CD14-positive monocyte (primary cell): ENCODE results near the gene MEI1. TPM values are rescaled to one million over a fixed set of nuclear protein-coding genes. Genes with fewer than 3 reads are reported as not detected.
A peak's percentile ranks its signal among the peaks of the same experiment; 100 is the strongest.

ENCODE experiments used
- DNase-seq, 3 donors: peaks; one replicate each; pipeline ENCODE4 v3.0.0-alpha.2; 2011 to 2022
- H2AFZ ChIP-seq: 2 replicates; pipeline ENCODE4 v1.6.0; 2012; ENCODE audit warnings: mild to moderate bottlenecking, low read depth, low read length, inconsistent platforms; ENCODE audit not compliant: insufficient read depth, poor library complexity, severe bottlenecking
- H3K27ac ChIP-seq, 2 donors: 1 replicate in 1 of 2; 2 replicates in 1 of 2; pipeline ENCODE4 v1.5.1; 2012 to 2013; ENCODE audit warnings: low read length in 2 of 2, control low read depth in 1 of 2, inconsistent platforms in 1 of 2, low read depth in 1 of 2, mild to moderate bottlenecking in 1 of 2
- H3K27me3 ChIP-seq, 2 donors: one replicate each; pipeline versions ENCODE4 v1.6.0 to v1.6.1; 2011 to 2013; ENCODE audit warnings: low read length in 2 of 2; ENCODE audit not compliant: control insufficient read depth in 2 of 2, insufficient read depth in 2 of 2
- H3K36me3 ChIP-seq, 2 donors: replicated peaks in 1 of 2; 1 replicate in 1 of 2; 2 replicates in 1 of 2; pipeline versions ENCODE4 v1.5.1 to v1.6.1; 2012 to 2013; ENCODE audit warnings: low read length in 2 of 2, control low read depth in 1 of 2, inconsistent platforms in 1 of 2, mild to moderate bottlenecking in 1 of 2; ENCODE audit not compliant: insufficient read depth in 2 of 2, control insufficient read depth in 1 of 2
- H3K4me1 ChIP-seq, 2 donors: 1 replicate in 1 of 2; 2 replicates in 1 of 2; pipeline versions ENCODE4 v1.5.1 to v1.6.1; 2012 to 2013; ENCODE audit warnings: low read length in 2 of 2, control low read depth in 1 of 2, inconsistent platforms in 1 of 2, mild to moderate bottlenecking in 1 of 2, moderate library complexity in 1 of 2; ENCODE audit not compliant: insufficient read depth in 2 of 2, control insufficient read depth in 1 of 2
- H3K4me2 ChIP-seq: replicated peaks from 2 replicates; pipeline ENCODE3; 2012; ENCODE audit warnings: low read length, moderate library complexity, mild to moderate bottlenecking; ENCODE audit not compliant: poor library complexity, severe bottlenecking; ENCODE audit errors: extremely low read depth
- H3K4me3 ChIP-seq, 3 experiments: fragments of 200-600 bp in 1 of 3; sonication (generic) in 1 of 3; replicated peaks in 1 of 3; 1 replicate in 2 of 3; 2 replicates in 1 of 3; pipeline ENCODE4 v1.5.1; 2011 to 2013; ENCODE audit warnings: low read length in 3 of 3, mild to moderate bottlenecking in 3 of 3, control low read depth in 2 of 3, low read depth in 2 of 3, inconsistent platforms in 1 of 3, moderate library complexity in 1 of 3
- H3K79me2 ChIP-seq: 2 replicates; pipeline ENCODE4 v1.6.0; 2012; ENCODE audit warnings: mild to moderate bottlenecking, control low read depth, inconsistent platforms, low read length, moderate library complexity; ENCODE audit not compliant: insufficient read depth
- H3K9ac ChIP-seq: 2 replicates; pipeline ENCODE4 v1.6.0; 2017; ENCODE audit warnings: low read length, mild to moderate bottlenecking; ENCODE audit not compliant: insufficient read depth, poor library complexity, severe bottlenecking
- H3K9me3 ChIP-seq, 2 donors: replicated peaks in 1 of 2; 1 replicate in 1 of 2; 2 replicates in 1 of 2; pipeline versions ENCODE4 v1.5.1 to v1.6.1; 2012 to 2013; ENCODE audit warnings: low read length in 2 of 2, control low read depth in 1 of 2; ENCODE audit not compliant: control insufficient read depth in 1 of 2, insufficient read depth in 1 of 2
- H4K20me1 ChIP-seq: 2 replicates; pipeline ENCODE4 v1.6.0; 2012; ENCODE audit warnings: mild to moderate bottlenecking, low read length, control low read depth, moderate library complexity; ENCODE audit not compliant: insufficient read depth
- H3K27ac Mint-ChIP-seq, 7 donors: one replicate each; pipeline ENCODE4 v1.8.0; 2020; ENCODE audit warnings: mild to moderate bottlenecking in 7 of 7, mixed read lengths in 7 of 7, moderate library complexity in 6 of 7, inconsistent platforms in 2 of 7
- H3K27me3 Mint-ChIP-seq, 3 donors: one replicate each; pipeline ENCODE4 v1.8.0; 2021 to 2022; ENCODE audit warnings: low read depth in 3 of 3, mild to moderate bottlenecking in 3 of 3, mixed read lengths in 3 of 3, moderate library complexity in 3 of 3, inconsistent platforms in 1 of 3
- H3K36me3 Mint-ChIP-seq, 2 donors: one replicate each; pipeline ENCODE4 v1.8.0; 2020; ENCODE audit warnings: mixed read lengths in 2 of 2, inconsistent platforms in 1 of 2, mild to moderate bottlenecking in 1 of 2
- H3K4me1 Mint-ChIP-seq: one replicate; pipeline ENCODE4 v1.8.0; 2020; ENCODE audit warnings: mild to moderate bottlenecking, mixed read lengths
- H3K4me3 Mint-ChIP-seq, 2 donors: one replicate each; pipeline ENCODE4 v1.8.0; 2020; ENCODE audit warnings: mild to moderate bottlenecking in 2 of 2, mixed read lengths in 2 of 2, moderate library complexity in 1 of 2
- H3K9me3 Mint-ChIP-seq, 7 donors: one replicate each; pipeline ENCODE4 v1.8.0; 2020 to 2022; ENCODE audit warnings: mixed read lengths in 7 of 7, mild to moderate bottlenecking in 6 of 7, moderate library complexity in 6 of 7, inconsistent platforms in 2 of 7
- WGBS: methylation state at CpG from one replicate; pipeline ENCODE4 v1.1.5; 2013; ENCODE audit warnings: missing lambda C conversion rate; ENCODE audit not compliant: insufficient coverage; 5-methylcytosine and 5-hydroxymethylcytosine counted together
- intact Hi-C, 2 donors: fragments of 100-400 bp; cut with micrococcal nuclease; formaldehyde crosslinking; loops; one replicate each; pipeline versions ENCODE4 v1.15.0 to v1.15.1; 2023
- polyA plus RNA-seq, 3 donors: library from polyadenylated mRNA; depleted of rRNA in 1 of 3; unstranded in 2 of 3; stranded (reverse) in 1 of 3; fragments of 300-500 nt in 2 of 3; fragments of >200 nt in 1 of 3; fragmentation: Illumina TruSeq in 2 of 3; gene quantifications; 1 replicate in 2 of 3; 2 replicates in 1 of 3; pipeline ENCODE4 v1.2.3, GENCODE V29; 2012 to 2021
- TF ChIP-seq, protein P1 (sequence below): fragments of 200-600 bp; IDR thresholded peaks from one replicate; pipeline ENCODE4 v1.8.0; 2022; ENCODE audit warnings: antibody characterized with exemption, mild to moderate bottlenecking

MEI1 gene
- polyA plus RNA-seq, 3 donors, result 12.3 to 40.0 (median 37.0) TPM

GRCh38 chr22:41840216-41840615 is 140.9 kb downstream of the MEI1 start:
- H3K9me3 Mint-ChIP-seq, result no peaks in the 10 kb centered on the region
- H3K36me3 Mint-ChIP-seq, result peaks cover 46 to 66% of the 10 kb centered on the region in 2 donors
- peaks cover 22% of the 10 kb centered on the region for H3K4me1 Mint-ChIP-seq
- Histone ChIP-seq H3K4me3 (no peak overlapping the region), H3K27ac (no peak overlapping the region), H3K27me3 (no peaks in the 10 kb centered on the region), H3K36me3 (peaks cover 25 to 69% of the 10 kb centered on the region in 2 donors), H2AFZ (no peak overlapping the region), H3K79me2 (peaks cover 95% of the 10 kb centered on the region), H3K9ac (no peak overlapping the region), H4K20me1 (peaks cover 85% of the 10 kb centered on the region), H3K4me1 (peaks cover 0 to 4% of the 10 kb centered on the region in 2 donors), H3K9me3 (no peaks in the 10 kb centered on the region), H3K4me2 (no peak overlapping the region)
- peak overlapping the region in 1 of 7 donors; percentile 23 for H3K27ac Mint-ChIP-seq
- DNase-seq, result no peak
- TF ChIP-seq, protein P1, sequence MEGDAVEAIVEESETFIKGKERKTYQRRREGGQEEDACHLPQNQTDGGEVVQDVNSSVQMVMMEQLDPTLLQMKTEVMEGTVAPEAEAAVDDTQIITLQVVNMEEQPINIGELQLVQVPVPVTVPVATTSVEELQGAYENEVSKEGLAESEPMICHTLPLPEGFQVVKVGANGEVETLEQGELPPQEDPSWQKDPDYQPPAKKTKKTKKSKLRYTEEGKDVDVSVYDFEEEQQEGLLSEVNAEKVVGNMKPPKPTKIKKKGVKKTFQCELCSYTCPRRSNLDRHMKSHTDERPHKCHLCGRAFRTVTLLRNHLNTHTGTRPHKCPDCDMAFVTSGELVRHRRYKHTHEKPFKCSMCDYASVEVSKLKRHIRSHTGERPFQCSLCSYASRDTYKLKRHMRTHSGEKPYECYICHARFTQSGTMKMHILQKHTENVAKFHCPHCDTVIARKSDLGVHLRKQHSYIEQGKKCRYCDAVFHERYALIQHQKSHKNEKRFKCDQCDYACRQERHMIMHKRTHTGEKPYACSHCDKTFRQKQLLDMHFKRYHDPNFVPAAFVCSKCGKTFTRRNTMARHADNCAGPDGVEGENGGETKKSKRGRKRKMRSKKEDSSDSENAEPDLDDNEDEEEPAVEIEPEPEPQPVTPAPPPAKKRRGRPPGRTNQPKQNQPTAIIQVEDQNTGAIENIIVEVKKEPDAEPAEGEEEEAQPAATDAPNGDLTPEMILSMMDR, result no peak
- no peak overlapping the region for H3K4me3 Mint-ChIP-seq
- 98% methylated on average over 4 of the region's 5 CpGs for WGBS
- intact Hi-C loops, result no loop called here
- peaks cover 0 to 2% (median 0%) of the 10 kb centered on the region in 3 donors for H3K27me3 Mint-ChIP-seq

GRCh38 chr22:41841085-41841712 is 141.9 kb downstream of the MEI1 start:
- H3K36me3 Mint-ChIP-seq, result peaks cover 46 to 62% of the 10 kb centered on the region in 2 donors
- H3K27ac Mint-ChIP-seq, result peak overlapping the region in 3 of 7 donors; percentile 63 to 78 (median 75)
- intact Hi-C loops, result no loop called here
- DNase-seq, result no peak
- Histone ChIP-seq H3K79me2 (peaks cover 96% of the 10 kb centered on the region), H2AFZ (no peak overlapping the region), H3K27ac (peak overlapping the region in 1 of 2 donors; percentile 23), H3K36me3 (peaks cover 21 to 62% of the 10 kb centered on the region in 2 donors), H3K4me1 (peaks cover 0 to 4% of the 10 kb centered on the region in 2 donors), H4K20me1 (peaks cover 88% of the 10 kb centered on the region), H3K27me3 (no peaks in the 10 kb centered on the region), H3K9me3 (no peaks in the 10 kb centered on the region), H3K4me2 (no peak overlapping the region), H3K4me3 (no peak overlapping the region), H3K9ac (no peak overlapping the region)
- H3K4me3 Mint-ChIP-seq, result no peak overlapping the region
- TF ChIP-seq, protein P1, result no peak
- peaks cover 31% of the 10 kb centered on the region for H3K4me1 Mint-ChIP-seq
- no peaks in the 10 kb centered on the region for H3K9me3 Mint-ChIP-seq
- WGBS, result no CpG with 5 or more reads among the region's 3 CpGs
- peaks cover 0 to 2% (median 0%) of the 10 kb centered on the region in 3 donors for H3K27me3 Mint-ChIP-seq
